Measurements from ENCODE around the gene GMEB1. TPM values are rescaled to one million over a fixed set of nuclear protein-coding genes. Genes with fewer than 3 reads are reported as not detected.

The GMEB1 gene
- total RNA-seq, 1 experiment from 2014 or later, result 5.2 TPM

GRCh38 chr1:28761189-28761588 lies 92.6 kb downstream of the GMEB1 start:
- ChIA-PET POLR2A (ENCODE audit: unreplicated experiment) (no interaction called here), CTCF (no interaction called here)
- no TSS peak for BruUV-seq (replicated peaks)
- no peaks in the 10 kb centered on the region for H3K9me2 ChIP-seq (replicated peaks; ENCODE audit: low read length)
- H3K9me3 ChIP-seq (ENCODE audit: low read length), result no peaks in the 10 kb centered on the region
- H3K4me3 ChIP-seq (ENCODE audit: low read length), result no peak overlapping the region
- TF ChIP-seq, protein P1, sequence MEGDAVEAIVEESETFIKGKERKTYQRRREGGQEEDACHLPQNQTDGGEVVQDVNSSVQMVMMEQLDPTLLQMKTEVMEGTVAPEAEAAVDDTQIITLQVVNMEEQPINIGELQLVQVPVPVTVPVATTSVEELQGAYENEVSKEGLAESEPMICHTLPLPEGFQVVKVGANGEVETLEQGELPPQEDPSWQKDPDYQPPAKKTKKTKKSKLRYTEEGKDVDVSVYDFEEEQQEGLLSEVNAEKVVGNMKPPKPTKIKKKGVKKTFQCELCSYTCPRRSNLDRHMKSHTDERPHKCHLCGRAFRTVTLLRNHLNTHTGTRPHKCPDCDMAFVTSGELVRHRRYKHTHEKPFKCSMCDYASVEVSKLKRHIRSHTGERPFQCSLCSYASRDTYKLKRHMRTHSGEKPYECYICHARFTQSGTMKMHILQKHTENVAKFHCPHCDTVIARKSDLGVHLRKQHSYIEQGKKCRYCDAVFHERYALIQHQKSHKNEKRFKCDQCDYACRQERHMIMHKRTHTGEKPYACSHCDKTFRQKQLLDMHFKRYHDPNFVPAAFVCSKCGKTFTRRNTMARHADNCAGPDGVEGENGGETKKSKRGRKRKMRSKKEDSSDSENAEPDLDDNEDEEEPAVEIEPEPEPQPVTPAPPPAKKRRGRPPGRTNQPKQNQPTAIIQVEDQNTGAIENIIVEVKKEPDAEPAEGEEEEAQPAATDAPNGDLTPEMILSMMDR (conservative IDR thresholded peaks at IDR 0.05; ENCODE audit: low read depth, low read length), result no peak
- no peak for TF ChIP-seq EZH2 (IDR thresholded peaks at IDR 0.05; ENCODE audit: low read length, unreplicated experiment)
- TF ChIP-seq EZH2phosphoT487 (IDR thresholded peaks at IDR 0.05; ENCODE audit: borderline replicate concordance, low read length), result no peak
- no peak overlapping the region for H3K9ac ChIP-seq (ENCODE audit: low read length)
- H3K4me2 ChIP-seq (ENCODE audit: low read length), result no peak overlapping the region
- H3K79me2 ChIP-seq (ENCODE audit: low read length), result peaks cover 96% of the 10 kb centered on the region
- ATAC-seq (no peak), DNase-seq (no peak)
- intact Hi-C loops (cut with micrococcal nuclease), result no loop called here
- H4K20me1 ChIP-seq (ENCODE audit: low read length), result peaks cover 67% of the 10 kb centered on the region
- no peaks in the 10 kb centered on the region for H3K4me1 ChIP-seq (ENCODE audit: insufficient read depth, low read length)
- no peaks in the 10 kb centered on the region for H3F3A ChIP-seq (ENCODE audit: low read length, unreplicated experiment)
- no peak overlapping the region for H2AFZ ChIP-seq (ENCODE audit: low read length)
- no peak overlapping the region for H3K27ac ChIP-seq (ENCODE audit: low read length)
- H3K27me3 ChIP-seq (ENCODE audit: low read length), result no peaks in the 10 kb centered on the region
- peaks cover 40% of the 10 kb centered on the region for H3K36me3 ChIP-seq (ENCODE audit: low read depth, low read length)

- POLR2A ChIA-PET (ENCODE audit: unreplicated experiment), result no interaction called here
- no peak overlapping the region for H3K27ac ChIP-seq (ENCODE audit: low read length)
- intact Hi-C loops (cut with micrococcal nuclease), result no loop called here
- H3F3A ChIP-seq (ENCODE audit: low read length, unreplicated experiment), result no peaks in the 10 kb centered on the region
- no peak overlapping the region for H3K9ac ChIP-seq (ENCODE audit: low read length)
- H3K36me3 ChIP-seq (ENCODE audit: low read depth, low read length), result peaks cover 38% of the 10 kb centered on the region
- no peak for DNase-seq
- H2AFZ ChIP-seq (ENCODE audit: low read length), result no peak overlapping the region
- H3K79me2 ChIP-seq (ENCODE audit: low read length), result peaks cover 71% of the 10 kb centered on the region
- ATAC-seq, result no peak
- no peaks in the 10 kb centered on the region for H3K9me2 ChIP-seq (replicated peaks; ENCODE audit: low read length)
- no peaks in the 10 kb centered on the region for H3K4me1 ChIP-seq (ENCODE audit: insufficient read depth, low read length)
- no TSS peak for BruUV-seq (replicated peaks)
- no peak for TF ChIP-seq EZH2 (IDR thresholded peaks at IDR 0.05; ENCODE audit: low read length, unreplicated experiment)
- TF ChIP-seq EZH2phosphoT487 (IDR thresholded peaks at IDR 0.05; ENCODE audit: borderline replicate concordance, low read length), result no peak
- TF ChIP-seq, protein P1 (conservative IDR thresholded peaks at IDR 0.05; ENCODE audit: low read depth, low read length), result no peak
- peaks cover 48% of the 10 kb centered on the region for H4K20me1 ChIP-seq (ENCODE audit: low read length)
- H3K27me3 ChIP-seq (ENCODE audit: low read length), result no peaks in the 10 kb centered on the region
- H3K4me2 ChIP-seq (ENCODE audit: low read length), result no peak overlapping the region
- CTCF ChIA-PET, result no interaction called here
- no peaks in the 10 kb centered on the region for H3K9me3 ChIP-seq (ENCODE audit: low read length)
- no peak overlapping the region for H3K4me3 ChIP-seq (ENCODE audit: low read length)
Observed at GRCh38 chr1:28766532-28767183, 98.1 kb downstream of the GMEB1 start.

Other genes starting within 250 kb of the GMEB1 start
- 96.5 and 119 TPM in 2 replicates for gene RCC1, start 162.7 kb upstream of the GMEB1 start, total RNA-seq (2014; rRNA removed)
- gene TRNAU1AP, start 115.7 kb upstream of the GMEB1 start, total RNA-seq (2014; rRNA removed), result 19.6 and 27.2 TPM in 2 replicates
- 1.5 and 4.7 TPM in 2 replicates for gene RAB42, start 76.5 kb upstream of the GMEB1 start, total RNA-seq (2014; rRNA removed)
- 33.0 and 44.1 TPM in 2 replicates for gene TAF12, start 25.7 kb upstream of the GMEB1 start, total RNA-seq (2014; rRNA removed)
- gene RNU11, start 20.2 kb upstream of the GMEB1 start, total RNA-seq (2014; rRNA removed), result not detected in 2 replicates
- 49.8 and 55.0 TPM in 2 replicates for gene YTHDF2, start 68.2 kb downstream of the GMEB1 start, total RNA-seq (2014; rRNA removed)
- gene OPRD1, start 143.4 kb downstream of the GMEB1 start, total RNA-seq (2014; rRNA removed), result not detected in 2 replicates
- gene EPB41, start 245.8 kb downstream of the GMEB1 start, total RNA-seq (2014; rRNA removed), result 41.5 and 44.9 TPM in 2 replicates